Heart left ventricle (tissue), 16 donors: Measurements from ENCODE around the gene MSTO1. TPM values are rescaled to one million over a fixed set of nuclear protein-coding genes. Genes with fewer than 3 reads are reported as not detected.
A peak's percentile ranks its signal among the peaks of the same experiment; 100 is the strongest.
"Not testable (repeated sequence)": the region's sequence is repeated elsewhere in the genome, so short reads cannot be mapped to it uniquely, and the experiment has no call there.

Experiments
- ATAC-seq, 4 donors: fragments of 200-7000 bp; cut with Tn5 transposase; one replicate each; pipeline ENCODE4 v1.9.1; 2020 to 2022; ENCODE audit warnings: moderate library complexity in 4 of 4, mild to moderate bottlenecking in 3 of 4, moderate number of reproducible peaks in 1 of 4
- DNase-seq, 5 donors: peaks; one replicate each; pipeline ENCODE4 v3.0.0-alpha.2; 2020
- H3K27ac ChIP-seq, 12 donors: fragments of 200-600 bp; sonication (generic) in 4 of 12; one replicate each; pipeline versions ENCODE4 v1.5.0 to v1.8.0; 2016 to 2022; ENCODE audit warnings: mild to moderate bottlenecking in 2 of 12
- H3K27me3 ChIP-seq, 9 donors: fragments of 200-600 bp; sonication (generic) in 2 of 9; one replicate each; pipeline versions ENCODE4 v1.5.1 to v1.8.0; 2016 to 2022; ENCODE audit warnings: mild to moderate bottlenecking in 3 of 9
- H3K36me3 ChIP-seq, 9 donors: fragments of 200-600 bp; sonication (generic) in 2 of 9; one replicate each; pipeline versions ENCODE4 v1.5.0 to v1.8.0; 2018 to 2022; ENCODE audit warnings: mild to moderate bottlenecking in 2 of 9
- H3K4me1 ChIP-seq, 12 donors: fragments of 200-600 bp; sonication (generic) in 4 of 12; one replicate each; pipeline versions ENCODE4 v1.5.0 to v1.8.0; 2016 to 2022; ENCODE audit warnings: mild to moderate bottlenecking in 3 of 12
- H3K4me3 ChIP-seq, 12 donors: fragments of 200-600 bp; sonication (generic) in 4 of 12; one replicate each; pipeline versions ENCODE4 v1.5.0 to v1.8.0; 2017 to 2022; ENCODE audit warnings: mild to moderate bottlenecking in 9 of 12, moderate library complexity in 4 of 12
- H3K9me3 ChIP-seq, 12 donors: fragments of 200-600 bp; sonication (generic) in 4 of 12; one replicate each; pipeline versions ENCODE4 v1.5.0 to v1.8.0; 2016 to 2022; ENCODE audit warnings: mild to moderate bottlenecking in 1 of 12
- POLR2A ChIP-seq, 2 donors: fragments of 450-650 bp; IDR thresholded peaks; one replicate each; pipeline ENCODE4 v1.6.1; 2017; ENCODE audit warnings: antibody characterized with exemption in 2 of 2, mild to moderate bottlenecking in 2 of 2, moderate library complexity in 2 of 2
- WGBS, 4 donors: extraction: QIAGEN DNeasy Blood & Tissue Kit in 2 of 4; methylation state at CpG; one replicate each; pipeline versions ENCODE4 v1.1.5 to v1.1.7; 2013 to 2018; 5-methylcytosine and 5-hydroxymethylcytosine counted together
- intact Hi-C, 10 donors: fragments of 100-400 bp; cut with DNase I; formaldehyde crosslinking; loops; one replicate each; pipeline versions ENCODE4 v1.11.1 to v1.14.2; 2022
- polyA plus RNA-seq, 2 donors: library from polyadenylated mRNA; stranded (reverse); fragments of 200-250 nt; gene quantifications; one replicate each; pipeline ENCODE4 v1.2.3, GENCODE V29; 2013
- total RNA-seq, 9 donors: library from RNA; depleted of rRNA in 2 of 9; stranded (reverse); fragments of >200 nt in 2 of 9; fragmentation: NEBNext Ultra II Directional in 3 of 9; extraction: Animal tissue kit (Norgen Biotek cat#: 25700) in 3 of 9; gene quantifications; one replicate each; pipeline versions ENCODE4 v1.1.0 to v1.2.4, GENCODE V29; 2016 to 2023
- TF ChIP-seq, protein P1 (sequence below), 12 donors: fragments of 200-600 bp; sonication (generic) in 4 of 12; IDR thresholded peaks; one replicate each; pipeline versions ENCODE4 v1.5.0 to v1.8.0; 2018 to 2022; ENCODE audit warnings: antibody characterized with exemption in 12 of 12, mild to moderate bottlenecking in 5 of 12
- donor health status: ischemic (EF 13 %, LVEDD 7.1; RV severe dilation, severe dysfunction).
- donor health status: healthy with polysubstance abuse.
- donor health status: DM: no; HTN: yes; CAD: no.
- donor health status: DM: no; HTN: no; CAD: no.
- donor health status: ischemic (EF 25% LVEDD 6.9; RV normal size, moderate dysfunction).
- donor health status: ischemic (EF 25% LVEDD 5.7; RV mildly dilated, moderate dysfunction).
- donor health status: healthy.
- donor health status: DM: yes; HTN: yes; CAD: no.
- donor health status: ischemic (EF 35%, LVEDD 5.7; RV mildly dilated, moderate dysfunction).
- donor health status: nonischemic (EF 11% LVEDD 7.7; RV severe dilation, severe dysfunction).
- donor health status: DM: yes; HTN: yes; CAD: no.
- donor health status: PGD.
- donor health status: ischemic (EF 29% LVEDD 5.4; RV normal size, mild dysfunction).
- donor health status: nonischemic (EF 23%, LVEDD 6.1; RV moderate dilation, normal function).

MSTO1 gene
- total and polyA plus RNA-seq, 11 donors, result 5.2 to 22.1 (median 16.0) TPM

- TF ChIP-seq POLR2A (IDR thresholded peaks at IDR 0.05), result no peak
- TF ChIP-seq, protein P1, sequence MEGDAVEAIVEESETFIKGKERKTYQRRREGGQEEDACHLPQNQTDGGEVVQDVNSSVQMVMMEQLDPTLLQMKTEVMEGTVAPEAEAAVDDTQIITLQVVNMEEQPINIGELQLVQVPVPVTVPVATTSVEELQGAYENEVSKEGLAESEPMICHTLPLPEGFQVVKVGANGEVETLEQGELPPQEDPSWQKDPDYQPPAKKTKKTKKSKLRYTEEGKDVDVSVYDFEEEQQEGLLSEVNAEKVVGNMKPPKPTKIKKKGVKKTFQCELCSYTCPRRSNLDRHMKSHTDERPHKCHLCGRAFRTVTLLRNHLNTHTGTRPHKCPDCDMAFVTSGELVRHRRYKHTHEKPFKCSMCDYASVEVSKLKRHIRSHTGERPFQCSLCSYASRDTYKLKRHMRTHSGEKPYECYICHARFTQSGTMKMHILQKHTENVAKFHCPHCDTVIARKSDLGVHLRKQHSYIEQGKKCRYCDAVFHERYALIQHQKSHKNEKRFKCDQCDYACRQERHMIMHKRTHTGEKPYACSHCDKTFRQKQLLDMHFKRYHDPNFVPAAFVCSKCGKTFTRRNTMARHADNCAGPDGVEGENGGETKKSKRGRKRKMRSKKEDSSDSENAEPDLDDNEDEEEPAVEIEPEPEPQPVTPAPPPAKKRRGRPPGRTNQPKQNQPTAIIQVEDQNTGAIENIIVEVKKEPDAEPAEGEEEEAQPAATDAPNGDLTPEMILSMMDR (IDR thresholded peaks at IDR 0.05), result no peak
- 53 to 70% (median 60%) methylated on average over 6 of the region's 6 CpGs for WGBS, 4 donors
- Histone ChIP-seq H3K36me3 (peaks cover 0 to 17% (median 0%) of the 10 kb centered on the region in 9 donors), H3K4me3 (no peak overlapping the region), H3K27me3 (no peaks in the 10 kb centered on the region), H3K27ac (no peak overlapping the region), H3K4me1 (peaks cover 0 to 17% (median 3%) of the 10 kb centered on the region in 12 donors), H3K9me3 (no peaks in the 10 kb centered on the region)
- intact Hi-C loops, result loop anchor here in 1 of 10 donors (10.0 kb wide), 1 partner anchor 245 kb away; the partner anchor contains the start of gene RUSC1
- DNase-seq (no peak), ATAC-seq (peak in 2 of 4 donors; percentile 39 to 47)
These were observed 39.9 kb upstream of the MSTO1 start for GRCh38 chr1:155569988-155570592.

DNA sequence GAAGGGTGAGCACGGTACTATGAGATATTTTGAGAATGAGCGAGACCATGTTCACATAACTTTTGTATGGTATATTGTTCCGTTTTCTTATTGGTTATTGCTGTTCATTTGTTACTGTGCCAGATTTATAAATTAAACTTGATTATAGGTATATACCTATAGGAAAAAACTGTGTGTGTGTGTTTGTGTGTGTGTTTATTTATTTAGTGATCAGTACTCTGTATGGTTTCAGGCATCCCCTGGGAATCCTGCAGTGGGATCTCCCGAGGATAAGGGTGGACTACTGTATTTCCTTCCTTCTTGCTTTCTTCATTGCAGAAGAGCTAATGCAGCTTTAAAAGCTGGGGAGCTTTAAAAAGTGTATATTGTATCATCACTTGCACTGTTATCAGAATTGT lies 39.4 kb upstream of the MSTO1 start:
- no peak overlapping the region for H3K4me3 ChIP-seq

GRCh38 chr1:155574077-155574476 lies 35.9 kb upstream of the MSTO1 start:
- Histone ChIP-seq H3K4me1 (peaks cover 0 to 17% (median 0%) of the 10 kb centered on the region in 12 donors), H3K9me3 (no peaks in the 10 kb centered on the region), H3K4me3 (no peak overlapping the region), H3K36me3 (peaks cover 0 to 9% (median 0%) of the 10 kb centered on the region in 9 donors), H3K27me3 (no peaks in the 10 kb centered on the region), H3K27ac (no peak overlapping the region)
- DNase-seq, result no peak
- TF ChIP-seq, protein P1 (IDR thresholded peaks at IDR 0.05), result no peak
- TF ChIP-seq POLR2A (IDR thresholded peaks at IDR 0.05), result no peak
- WGBS, 4 donors, result 92 to 96% (median 95%) methylated on average over 3 of the region's 3 CpGs
- intact Hi-C loops, result no loop called here
- no peak for ATAC-seq

More for the DNA sequence above, 39.4 kb upstream of the MSTO1 start:
- no peaks in the 10 kb centered on the region for H3K9me3 ChIP-seq
- intact Hi-C loops, result no loop called here
- no peak overlapping the region for H3K27ac ChIP-seq
- ATAC-seq, result no peak
- WGBS, 4 donors, result 52 to 67% (median 55%) methylated on average over 4 of the region's 4 CpGs
- H3K36me3 ChIP-seq, result peaks cover 0 to 17% (median 0%) of the 10 kb centered on the region in 9 donors
- no peak for TF ChIP-seq POLR2A (IDR thresholded peaks at IDR 0.05)
- TF ChIP-seq, protein P1 (IDR thresholded peaks at IDR 0.05), result no peak
- peaks cover 0 to 17% (median under 1%) of the 10 kb centered on the region in 12 donors for H3K4me1 ChIP-seq
- no peak for DNase-seq
- H3K27me3 ChIP-seq, result no peaks in the 10 kb centered on the region

GRCh38 chr1:155575608-155576007 lies 34.4 kb upstream of the MSTO1 start:
- ATAC-seq, DNase-seq, intact Hi-C loops, H3K27me3 ChIP-seq, H3K36me3 ChIP-seq, H3K27ac ChIP-seq, H3K4me1 ChIP-seq, H3K4me3 ChIP-seq, H3K9me3 ChIP-seq: not testable (repeated sequence)
- WGBS, 4 donors, result 93 to 99% (median 97%) methylated on average over 6 of the region's 6 CpGs

- H3K9me3 ChIP-seq, H3K4me3 ChIP-seq, H3K27ac ChIP-seq, H3K4me1 ChIP-seq, H3K27me3 ChIP-seq, ATAC-seq, DNase-seq, H3K36me3 ChIP-seq: not testable (repeated sequence)
- 86 to 97% (median 91%) methylated on average over 6 of the region's 6 CpGs for WGBS, 4 donors
- intact Hi-C loops, result loop anchor here in 2 of 10 donors (10.0 kb wide), 2 partner anchors 139 to 329 kb away; partner anchors contain the start of gene ENTREP3 (in 1 of the 2)
These were observed 26.2 kb upstream of the MSTO1 start for GRCh38 chr1:155583846-155584245.

DNA sequence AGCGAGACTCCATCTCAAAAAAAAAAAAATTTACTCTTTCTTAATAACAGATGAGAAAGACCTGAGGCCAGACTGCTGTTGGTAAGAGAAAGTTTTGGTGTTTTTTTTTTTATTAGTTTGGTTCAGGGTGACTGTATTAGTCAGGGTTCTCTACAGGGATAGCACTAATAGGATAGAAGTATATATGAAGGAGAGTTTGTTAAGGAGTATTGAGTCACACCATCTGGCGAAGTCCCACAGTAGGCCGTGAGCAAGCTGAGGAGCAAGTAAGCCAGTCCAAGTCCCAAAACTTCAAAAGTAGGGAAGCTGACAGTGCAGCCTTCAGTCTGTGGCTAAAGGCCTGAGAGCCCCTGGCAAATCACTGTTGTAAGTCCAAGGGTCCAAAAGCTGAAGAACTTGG lies 20.7 kb upstream of the MSTO1 start:
- H3K4me3 ChIP-seq, H3K9me3 ChIP-seq, H3K36me3 ChIP-seq, H3K27me3 ChIP-seq, H3K4me1 ChIP-seq, ATAC-seq, H3K27ac ChIP-seq, DNase-seq: not testable (repeated sequence)
- WGBS, 4 donors, result 92 to 100% (median 94%) methylated on average over 3 of the region's 3 CpGs
- intact Hi-C loops, result loop anchor here in 2 of 10 donors (10.0 kb wide), 2 partner anchors 144 to 334 kb away; partner anchors contain the start of gene ENTREP3 (in 1 of the 2)

- intact Hi-C loops, result loop anchor here in 8 of 10 donors (2.0 to 10.0 kb wide), 6 partner anchors 54 to 416 kb away; partner anchors contain the start of genes KRTCAP2 (in 1 of the 8), RUSC1 (in 1 of the 8) and TRIM46 (in 1 of the 8)
- not testable (repeated sequence) for H3K27ac ChIP-seq, DNase-seq, H3K27me3 ChIP-seq, H3K4me1 ChIP-seq, H3K9me3 ChIP-seq, H3K36me3 ChIP-seq, H3K4me3 ChIP-seq
- WGBS, 4 donors, result 88 to 99% (median 91%) methylated on average over 9 to 20 of the region's 20 CpGs
- ATAC-seq, result peak in 2 of 4 donors; percentile 9 to 31
These were observed 19.3 kb upstream of the MSTO1 start for GRCh38 chr1:155590516-155591247.
